Loucy (cell line): Measurements from ENCODE around the gene HDLBP.

ENCODE experiments used
- H2AFZ ChIP-seq: fragments of 200-600 bp; sonication (generic); 2 replicates; pipeline ENCODE4 v1.6.0; 2016; ENCODE audit warnings: antibody characterized with exemption, mild to moderate bottlenecking, low read length, moderate library complexity
- H3F3A ChIP-seq: fragments of 200-600 bp; 2 replicates; pipeline ENCODE4 v1.6.0; 2016; ENCODE audit warnings: antibody characterized with exemption, low read depth, mild to moderate bottlenecking
- H3K27me3 ChIP-seq: fragments of 200-600 bp; sonication (generic); 2 replicates; pipeline ENCODE4 v1.6.1; 2014; ENCODE audit warnings: low read length, mild to moderate bottlenecking; ENCODE audit not compliant: insufficient read depth, poor library complexity, severe bottlenecking
- H3K36me3 ChIP-seq: fragments of 200-600 bp; sonication (generic); 2 replicates; pipeline ENCODE4 v1.6.1; 2016; ENCODE audit warnings: low read length; ENCODE audit not compliant: insufficient read depth
- H3K4me1 ChIP-seq: fragments of 200-600 bp; sonication (generic); 2 replicates; pipeline ENCODE4 v1.5.1; 2014; ENCODE audit warnings: low read length, mild to moderate bottlenecking; ENCODE audit not compliant: insufficient read depth, poor library complexity, severe bottlenecking
- H3K4me2 ChIP-seq: fragments of 200-600 bp; sonication (generic); 2 replicates; pipeline ENCODE4 v1.6.0; 2014; ENCODE audit warnings: antibody characterized with exemption, low read length, low read depth, mild to moderate bottlenecking; ENCODE audit not compliant: poor library complexity, severe bottlenecking
- H3K4me3 ChIP-seq: fragments of 200-600 bp; sonication (generic); 2 replicates; pipeline ENCODE4 v1.5.1; 2014; ENCODE audit warnings: low read length, mild to moderate bottlenecking, mixed read lengths; ENCODE audit not compliant: poor library complexity, severe bottlenecking
- H3K79me2 ChIP-seq: fragments of 200-600 bp; sonication (generic); 2 replicates; pipeline ENCODE4 v1.6.1; 2014; ENCODE audit warnings: low read length; ENCODE audit not compliant: insufficient read depth
- H3K9ac ChIP-seq: fragments of 200-600 bp; sonication (generic); 2 replicates; pipeline ENCODE4 v1.6.0; 2014; ENCODE audit warnings: mild to moderate bottlenecking, low read depth, low read length, moderate library complexity; ENCODE audit not compliant: poor library complexity, severe bottlenecking
- H3K9me2 ChIP-seq: fragments of 200-600 bp; sonication (generic); replicated peaks from 2 replicates; pipeline ENCODE4 v1.6.1; 2016; ENCODE audit warnings: low read depth, low read length, mixed read lengths
- H3K9me3 ChIP-seq: fragments of 200-600 bp; sonication (generic); 2 replicates; pipeline ENCODE4 v1.6.1; 2014; ENCODE audit warnings: mild to moderate bottlenecking, antibody characterized with exemption, low read length, low read depth; ENCODE audit not compliant: insufficient read depth
- H4K20me1 ChIP-seq: fragments of 200-600 bp; sonication (generic); 2 replicates; pipeline ENCODE4 v1.6.0; 2014; ENCODE audit warnings: antibody characterized with exemption, low read length, mild to moderate bottlenecking; ENCODE audit not compliant: insufficient read depth, poor library complexity, severe bottlenecking
- EZH2phosphoT487 ChIP-seq: fragments of 200-600 bp; IDR thresholded peaks from 2 replicates; pipeline ENCODE4 v1.6.1; 2018; ENCODE audit warnings: antibody characterized with exemption, mild to moderate bottlenecking, moderate library complexity, borderline replicate concordance
- TF ChIP-seq, protein P1 (sequence below): fragments of 200-600 bp; sonication (generic); conservative IDR thresholded peaks from 2 replicates; pipeline ENCODE4 v1.5.1; 2014; ENCODE audit warnings: mild to moderate bottlenecking, antibody characterized with exemption, low read length

The HDLBP gene

DNA sequence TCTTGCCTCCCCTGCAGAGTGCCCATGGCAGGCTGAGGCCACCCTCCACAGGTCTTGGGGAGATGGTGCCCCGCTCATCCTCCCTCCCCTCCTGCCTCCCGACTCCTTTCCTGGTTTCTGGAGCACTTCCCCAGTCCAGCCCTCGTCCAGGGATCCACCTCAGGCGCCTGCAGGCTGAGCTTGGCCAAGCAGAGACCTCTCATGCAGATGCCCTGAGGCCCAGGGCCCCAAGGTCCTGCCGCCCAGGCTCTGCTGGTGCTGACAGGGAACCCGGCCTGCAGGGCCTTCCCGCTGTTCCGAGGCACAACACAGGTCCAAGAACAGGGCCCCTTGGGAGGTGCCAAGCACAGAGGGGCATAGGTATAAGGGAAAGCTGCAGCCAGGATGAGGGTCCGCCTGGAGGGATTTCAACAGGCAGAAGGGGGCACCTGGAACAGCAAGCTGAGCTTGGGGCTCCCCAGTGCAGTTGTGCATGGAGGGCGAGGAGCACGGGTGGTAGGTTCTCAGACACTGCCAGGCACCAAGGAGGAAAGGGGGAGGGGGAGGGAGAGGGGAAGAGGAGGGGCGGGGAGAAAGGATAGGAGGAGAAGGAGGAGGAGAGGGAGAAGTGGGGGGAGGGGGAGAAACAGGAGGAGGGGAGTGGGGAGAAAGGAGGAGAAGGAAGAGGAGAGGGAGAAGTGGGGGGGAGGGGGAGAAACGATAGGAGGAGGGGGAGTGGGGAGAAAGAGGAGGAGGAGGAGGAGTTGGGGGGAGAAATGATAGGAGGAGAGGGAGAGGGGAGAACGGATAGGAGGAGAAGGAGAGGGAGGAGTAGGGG lies 128.2 kb downstream of the HDLBP start:
- no peaks in the 10 kb centered on the region for H3K9me3 ChIP-seq
- H3F3A ChIP-seq, result no peaks in the 10 kb centered on the region
- no peak overlapping the region for H2AFZ ChIP-seq
- H3K4me2 ChIP-seq, result no peak overlapping the region
- H3K9me2 ChIP-seq, result no peaks in the 10 kb centered on the region
- H3K36me3 ChIP-seq, result peaks cover 13% of the 10 kb centered on the region; the same call in 1 of the 2 replicates
- TF ChIP-seq, protein P1, sequence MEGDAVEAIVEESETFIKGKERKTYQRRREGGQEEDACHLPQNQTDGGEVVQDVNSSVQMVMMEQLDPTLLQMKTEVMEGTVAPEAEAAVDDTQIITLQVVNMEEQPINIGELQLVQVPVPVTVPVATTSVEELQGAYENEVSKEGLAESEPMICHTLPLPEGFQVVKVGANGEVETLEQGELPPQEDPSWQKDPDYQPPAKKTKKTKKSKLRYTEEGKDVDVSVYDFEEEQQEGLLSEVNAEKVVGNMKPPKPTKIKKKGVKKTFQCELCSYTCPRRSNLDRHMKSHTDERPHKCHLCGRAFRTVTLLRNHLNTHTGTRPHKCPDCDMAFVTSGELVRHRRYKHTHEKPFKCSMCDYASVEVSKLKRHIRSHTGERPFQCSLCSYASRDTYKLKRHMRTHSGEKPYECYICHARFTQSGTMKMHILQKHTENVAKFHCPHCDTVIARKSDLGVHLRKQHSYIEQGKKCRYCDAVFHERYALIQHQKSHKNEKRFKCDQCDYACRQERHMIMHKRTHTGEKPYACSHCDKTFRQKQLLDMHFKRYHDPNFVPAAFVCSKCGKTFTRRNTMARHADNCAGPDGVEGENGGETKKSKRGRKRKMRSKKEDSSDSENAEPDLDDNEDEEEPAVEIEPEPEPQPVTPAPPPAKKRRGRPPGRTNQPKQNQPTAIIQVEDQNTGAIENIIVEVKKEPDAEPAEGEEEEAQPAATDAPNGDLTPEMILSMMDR, result no peak
- TF ChIP-seq EZH2phosphoT487, result no peak
- H3K27me3 ChIP-seq, result no peaks in the 10 kb centered on the region
- H3K4me3 ChIP-seq, result no peak overlapping the region
- no peaks in the 10 kb centered on the region for H3K4me1 ChIP-seq
- H3K9ac ChIP-seq, result no peak overlapping the region
- no peaks in the 10 kb centered on the region for H3K79me2 ChIP-seq
- H4K20me1 ChIP-seq, result no peaks in the 10 kb centered on the region

DNA sequence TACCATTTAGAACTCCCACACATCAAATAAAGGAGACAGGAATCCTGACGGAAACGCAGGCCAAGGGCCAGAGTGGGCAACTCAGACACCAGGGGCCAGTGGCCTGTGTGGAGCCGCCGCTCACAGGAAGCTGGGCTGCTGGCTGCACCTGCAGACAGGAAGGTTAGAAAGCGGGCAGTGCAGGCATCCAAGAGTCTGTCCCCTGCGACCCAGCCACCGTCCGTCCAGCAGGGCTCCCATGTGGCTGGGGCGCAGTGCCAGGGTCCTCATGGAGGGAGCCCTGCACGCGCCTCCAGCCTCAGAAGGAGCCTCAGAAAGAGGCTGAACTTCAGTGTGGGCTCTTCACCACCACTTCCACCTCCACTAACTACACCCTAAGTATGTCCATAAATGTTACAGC lies 129.5 kb downstream of the HDLBP start:
- no peak overlapping the region for H3K4me3 ChIP-seq
- no peak for TF ChIP-seq EZH2phosphoT487
- TF ChIP-seq, protein P1, result no peak
- H3K9me3 ChIP-seq, result no peaks in the 10 kb centered on the region
- H3K9me2 ChIP-seq, result no peaks in the 10 kb centered on the region
- H3K79me2 ChIP-seq, result no peaks in the 10 kb centered on the region
- no peaks in the 10 kb centered on the region for H3K4me1 ChIP-seq
- H2AFZ ChIP-seq, result no peak overlapping the region
- peaks cover 13% of the 10 kb centered on the region; the same call in 1 of the 2 replicates for H3K36me3 ChIP-seq
- no peak overlapping the region for H3K4me2 ChIP-seq
- no peaks in the 10 kb centered on the region for H3K27me3 ChIP-seq
- no peaks in the 10 kb centered on the region for H3F3A ChIP-seq
- no peaks in the 10 kb centered on the region for H4K20me1 ChIP-seq
- H3K9ac ChIP-seq, result no peak overlapping the region

DNA sequence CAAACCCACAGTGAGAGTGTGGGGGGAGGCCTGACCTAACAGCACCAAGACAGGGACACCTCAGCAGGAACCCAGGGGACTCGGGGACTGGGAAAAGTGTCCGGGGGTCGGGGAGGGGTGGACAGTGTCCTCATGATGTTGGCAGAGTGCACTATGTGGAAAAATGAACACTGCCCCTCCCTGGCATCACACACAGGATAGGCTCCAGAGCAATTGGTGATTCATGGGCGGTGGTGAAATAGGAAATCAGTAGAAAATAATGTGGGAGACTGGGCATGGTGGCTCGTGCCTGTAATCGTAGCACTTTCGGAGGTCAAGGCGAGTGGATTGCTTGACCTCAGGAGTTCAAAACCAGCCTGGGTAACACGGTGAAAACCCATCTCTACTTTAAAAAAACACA lies 130.6 kb downstream of the HDLBP start:
- Histone ChIP-seq H3F3A (no peaks in the 10 kb centered on the region), H4K20me1 (no peaks in the 10 kb centered on the region), H2AFZ (no peak overlapping the region), H3K4me3 (no peak overlapping the region), H3K36me3 (peaks cover 14% of the 10 kb centered on the region; the same call in 1 of the 2 replicates), H3K4me2 (no peak overlapping the region), H3K4me1 (no peaks in the 10 kb centered on the region), H3K9me2 (no peaks in the 10 kb centered on the region), H3K9ac (no peak overlapping the region), H3K9me3 (no peaks in the 10 kb centered on the region), H3K79me2 (no peaks in the 10 kb centered on the region), H3K27me3 (no peaks in the 10 kb centered on the region)
- TF ChIP-seq, protein P1, result no peak
- no peak for TF ChIP-seq EZH2phosphoT487
